ENCODE data around the gene SFXN5.

The SFXN5 gene

DNA sequence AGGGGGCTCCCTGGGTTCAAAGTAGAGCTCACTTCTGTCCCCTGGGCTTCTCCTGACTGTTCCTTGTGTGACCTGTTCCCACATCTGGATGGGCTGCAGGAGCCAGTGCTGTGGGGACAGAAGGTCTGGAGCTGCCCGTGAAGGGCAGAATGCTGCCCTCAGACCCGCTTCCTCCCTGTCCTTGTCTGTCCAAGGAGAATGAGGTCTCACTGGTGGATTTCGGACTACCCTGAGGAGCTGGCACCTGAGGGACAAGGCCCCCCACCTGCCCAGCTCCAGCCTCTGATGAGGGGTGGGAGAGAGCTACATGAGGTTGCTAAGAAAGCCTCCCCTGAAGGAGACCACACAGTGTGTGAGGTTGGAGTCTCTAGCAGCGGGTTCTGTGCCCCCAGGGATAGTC lies 138.7 kb downstream of the SFXN5 start:
- peaks cover 15 to 16% of the 10 kb centered on the region in 2 donors for H3K4me1 ChIP-seq (ENCODE audit: control insufficient read depth in 1 of 2, insufficient read depth in 2 of 2, low read length in 2 of 2)
- no peak overlapping the region for H3K27ac ChIP-seq (ENCODE audit: low read depth, low read length)
- no peaks in the 10 kb centered on the region for H3K9me3 ChIP-seq (ENCODE audit: control insufficient read depth in 1 of 2, low read length in 2 of 2)
- H3K4me3 ChIP-seq (ENCODE audit: low read depth in 1 of 2, low read length in 2 of 2): no peak overlapping the region
- H3K36me3 ChIP-seq (ENCODE audit: control insufficient read depth in 1 of 2, insufficient read depth in 2 of 2, low read length in 2 of 2): no peaks in the 10 kb centered on the region
- H3K27me3 ChIP-seq (ENCODE audit: control insufficient read depth in 1 of 2, insufficient read depth in 2 of 2, low read length in 2 of 2): peaks cover 31 to 35% of the 10 kb centered on the region in 2 donors
- no peak overlapping the region for H3K9ac ChIP-seq (ENCODE audit: low read depth in 1 of 2, low read length in 2 of 2)

DNA sequence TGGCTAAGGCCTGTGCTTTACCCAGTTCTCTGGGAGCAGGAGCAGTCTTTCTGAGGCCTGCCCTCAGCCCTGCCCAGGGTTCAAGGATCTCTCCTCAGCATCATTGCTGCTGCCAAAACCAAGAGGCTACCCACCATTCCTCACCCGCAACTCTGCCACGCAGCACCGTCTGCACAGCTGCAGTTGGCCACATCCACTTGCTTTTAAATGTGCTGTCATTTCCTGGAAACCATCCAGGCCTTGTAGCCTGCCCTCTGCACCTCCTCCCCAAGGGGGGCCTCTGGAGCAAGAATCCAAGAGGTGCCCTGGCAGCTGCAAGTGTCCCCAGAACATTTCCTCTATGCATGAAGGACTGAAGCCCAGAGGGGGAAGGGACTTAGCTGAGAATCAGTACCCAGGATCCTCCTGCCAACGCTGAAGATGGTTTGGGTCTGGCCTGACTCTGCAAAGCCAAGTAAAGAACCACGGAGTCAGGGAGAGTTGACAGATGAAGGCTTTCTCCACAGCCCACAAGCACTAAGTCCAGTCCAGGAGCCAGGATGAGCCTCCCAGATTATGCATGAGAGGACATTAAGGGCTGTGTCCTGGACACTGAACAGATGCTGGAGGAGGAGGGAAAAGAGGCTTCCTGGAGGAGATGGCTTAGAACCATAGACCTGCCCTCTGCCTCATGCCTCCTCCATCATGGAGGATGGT lies 139.3 kb downstream of the SFXN5 start:
- H3K9ac ChIP-seq (ENCODE audit: low read depth in 1 of 2, low read length in 2 of 2): no peak overlapping the region
- H3K9me3 ChIP-seq (ENCODE audit: control insufficient read depth in 1 of 2, low read length in 2 of 2): no peaks in the 10 kb centered on the region
- H3K4me1 ChIP-seq (ENCODE audit: control insufficient read depth in 1 of 2, insufficient read depth in 2 of 2, low read length in 2 of 2): peaks cover 15 to 16% of the 10 kb centered on the region in 2 donors
- no peak overlapping the region for H3K4me3 ChIP-seq (ENCODE audit: low read depth in 1 of 2, low read length in 2 of 2)
- no peak overlapping the region for H3K27ac ChIP-seq (ENCODE audit: low read depth, low read length)
- no peaks in the 10 kb centered on the region for H3K36me3 ChIP-seq (ENCODE audit: control insufficient read depth in 1 of 2, insufficient read depth in 2 of 2, low read length in 2 of 2)
- peaks cover 33 to 41% of the 10 kb centered on the region in 2 donors for H3K27me3 ChIP-seq (ENCODE audit: control insufficient read depth in 1 of 2, insufficient read depth in 2 of 2, low read length in 2 of 2)

DNA sequence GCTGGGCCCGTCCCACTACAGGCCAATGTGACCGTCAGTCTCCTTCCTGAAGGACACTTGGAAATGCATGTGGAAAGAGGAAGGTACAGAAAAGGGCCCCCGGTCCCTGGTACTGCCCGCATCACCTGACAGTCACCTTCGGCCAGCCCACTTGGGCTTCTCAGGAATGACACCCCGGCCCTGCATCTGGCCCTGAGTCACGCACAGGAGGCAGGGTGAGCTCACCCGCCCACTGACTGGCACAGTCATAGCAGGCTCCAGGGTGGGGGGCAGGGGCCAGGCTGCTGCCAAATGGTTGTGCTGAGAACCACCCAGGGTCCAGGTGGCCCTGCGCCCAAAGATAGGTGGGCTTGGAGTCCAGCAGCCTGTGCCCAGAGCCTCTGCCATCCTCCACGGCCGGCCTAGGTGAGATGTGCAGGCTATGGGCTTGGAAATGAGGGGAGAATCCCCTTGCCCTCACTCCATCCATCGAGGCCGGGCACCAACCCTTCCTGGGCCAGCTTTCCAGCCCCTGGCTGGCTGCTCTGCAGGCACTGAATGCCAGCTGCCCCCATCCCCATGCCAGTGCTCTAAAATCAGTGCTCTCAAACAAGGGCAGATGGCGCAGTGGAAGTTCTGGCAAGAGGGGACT lies 140.1 kb downstream of the SFXN5 start:
- H3K4me1 ChIP-seq (ENCODE audit: control insufficient read depth in 1 of 2, insufficient read depth in 2 of 2, low read length in 2 of 2): peaks cover 15 to 16% of the 10 kb centered on the region in 2 donors
- H3K27me3 ChIP-seq (ENCODE audit: control insufficient read depth in 1 of 2, insufficient read depth in 2 of 2, low read length in 2 of 2): peaks cover 34 to 43% of the 10 kb centered on the region in 2 donors
- H3K9me3 ChIP-seq (ENCODE audit: control insufficient read depth in 1 of 2, low read length in 2 of 2): no peaks in the 10 kb centered on the region
- no peaks in the 10 kb centered on the region for H3K36me3 ChIP-seq (ENCODE audit: control insufficient read depth in 1 of 2, insufficient read depth in 2 of 2, low read length in 2 of 2)
- H3K4me3 ChIP-seq (ENCODE audit: low read depth in 1 of 2, low read length in 2 of 2): no peak overlapping the region
- H3K9ac ChIP-seq (ENCODE audit: low read depth in 1 of 2, low read length in 2 of 2): no peak overlapping the region
- no peak overlapping the region for H3K27ac ChIP-seq (ENCODE audit: low read depth, low read length)

DNA sequence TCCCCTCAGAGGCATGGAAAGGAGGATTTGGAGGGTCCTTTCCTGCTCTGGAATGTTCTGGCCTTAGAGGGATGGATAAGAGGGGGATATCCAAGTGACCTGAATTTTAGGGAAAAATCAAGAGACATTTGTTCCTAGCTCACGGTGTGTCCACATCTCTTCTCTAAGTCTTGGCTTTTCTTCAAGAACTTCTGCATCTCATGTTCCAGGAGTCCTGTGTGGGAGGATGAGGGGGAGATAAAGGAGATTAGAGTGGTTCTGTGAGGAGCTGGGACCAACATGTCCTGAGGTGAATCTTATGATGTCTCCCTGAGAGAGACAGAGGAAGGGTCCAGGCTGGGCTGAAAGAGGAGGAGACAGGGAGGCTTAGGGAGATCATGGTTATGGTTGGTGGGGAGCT lies 142.5 kb downstream of the SFXN5 start:
- Histone ChIP-seq H3K27me3 (ENCODE audit: control insufficient read depth in 1 of 2, insufficient read depth in 2 of 2, low read length in 2 of 2) (peaks cover 52 to 61% of the 10 kb centered on the region in 2 donors), H3K9me3 (ENCODE audit: control insufficient read depth in 1 of 2, low read length in 2 of 2) (no peaks in the 10 kb centered on the region), H3K36me3 (ENCODE audit: control insufficient read depth in 1 of 2, insufficient read depth in 2 of 2, low read length in 2 of 2) (no peaks in the 10 kb centered on the region), H3K4me1 (ENCODE audit: control insufficient read depth in 1 of 2, insufficient read depth in 2 of 2, low read length in 2 of 2) (peaks cover 17% of the 10 kb centered on the region in 2 donors), H3K27ac (ENCODE audit: low read depth, low read length) (no peak overlapping the region), H3K4me3 (ENCODE audit: low read depth in 1 of 2, low read length in 2 of 2) (no peak overlapping the region), H3K9ac (ENCODE audit: low read depth in 1 of 2, low read length in 2 of 2) (no peak overlapping the region)

DNA sequence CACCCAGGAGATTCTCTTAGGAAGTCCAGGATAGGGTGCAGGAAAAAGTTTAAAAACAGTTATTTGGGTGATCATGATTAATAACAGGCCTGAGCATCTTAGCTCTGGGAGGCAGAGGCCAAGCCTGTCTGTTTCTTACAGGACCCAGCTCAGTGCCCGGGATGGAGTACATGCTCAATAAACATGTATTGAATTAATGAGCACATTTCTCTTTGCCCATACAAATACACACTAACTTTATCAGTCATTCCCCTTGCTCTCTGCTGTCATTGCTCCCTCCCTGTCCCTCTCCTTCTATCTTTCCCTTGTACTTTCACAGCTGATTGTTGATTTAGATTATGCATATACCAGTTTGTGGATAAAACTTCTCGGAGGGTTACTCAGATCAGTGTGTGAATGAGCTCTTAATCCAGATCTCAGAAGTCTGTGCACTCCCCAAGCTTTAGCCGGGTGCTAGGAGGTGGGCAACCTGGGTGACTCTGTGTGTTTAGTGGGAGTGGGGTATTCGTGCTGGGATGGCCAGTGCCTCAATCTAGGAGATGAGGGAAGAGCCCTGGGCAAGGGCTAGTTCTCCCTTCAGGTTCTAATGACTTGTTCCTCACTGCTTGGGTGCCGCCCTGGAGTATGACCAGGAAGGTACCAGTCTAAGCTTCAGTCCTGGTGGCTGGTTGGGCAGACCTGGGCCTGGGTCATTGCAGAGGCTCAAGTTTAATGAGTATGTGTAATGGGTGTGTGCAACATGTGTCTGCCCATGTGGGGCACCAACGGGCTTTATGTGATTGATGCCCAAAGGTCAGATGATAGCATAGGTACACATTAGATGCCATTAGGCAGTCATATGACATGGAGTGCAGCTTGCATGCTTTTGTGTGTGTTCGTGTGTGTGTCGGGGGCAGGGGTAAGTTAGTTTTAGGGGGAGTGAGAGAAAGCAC lies 143.6 kb downstream of the SFXN5 start:
- peaks cover 62 to 68% of the 10 kb centered on the region in 2 donors for H3K27me3 ChIP-seq (ENCODE audit: control insufficient read depth in 1 of 2, insufficient read depth in 2 of 2, low read length in 2 of 2)
- H3K4me3 ChIP-seq (ENCODE audit: low read depth in 1 of 2, low read length in 2 of 2): no peak overlapping the region
- H3K4me1 ChIP-seq (ENCODE audit: control insufficient read depth in 1 of 2, insufficient read depth in 2 of 2, low read length in 2 of 2): peaks cover 8 to 11% of the 10 kb centered on the region in 2 donors
- H3K9me3 ChIP-seq (ENCODE audit: control insufficient read depth in 1 of 2, low read length in 2 of 2): no peaks in the 10 kb centered on the region
- H3K36me3 ChIP-seq (ENCODE audit: control insufficient read depth in 1 of 2, insufficient read depth in 2 of 2, low read length in 2 of 2): no peaks in the 10 kb centered on the region
- no peak overlapping the region for H3K27ac ChIP-seq (ENCODE audit: low read depth, low read length)
- no peak overlapping the region for H3K9ac ChIP-seq (ENCODE audit: low read depth in 1 of 2, low read length in 2 of 2)

DNA sequence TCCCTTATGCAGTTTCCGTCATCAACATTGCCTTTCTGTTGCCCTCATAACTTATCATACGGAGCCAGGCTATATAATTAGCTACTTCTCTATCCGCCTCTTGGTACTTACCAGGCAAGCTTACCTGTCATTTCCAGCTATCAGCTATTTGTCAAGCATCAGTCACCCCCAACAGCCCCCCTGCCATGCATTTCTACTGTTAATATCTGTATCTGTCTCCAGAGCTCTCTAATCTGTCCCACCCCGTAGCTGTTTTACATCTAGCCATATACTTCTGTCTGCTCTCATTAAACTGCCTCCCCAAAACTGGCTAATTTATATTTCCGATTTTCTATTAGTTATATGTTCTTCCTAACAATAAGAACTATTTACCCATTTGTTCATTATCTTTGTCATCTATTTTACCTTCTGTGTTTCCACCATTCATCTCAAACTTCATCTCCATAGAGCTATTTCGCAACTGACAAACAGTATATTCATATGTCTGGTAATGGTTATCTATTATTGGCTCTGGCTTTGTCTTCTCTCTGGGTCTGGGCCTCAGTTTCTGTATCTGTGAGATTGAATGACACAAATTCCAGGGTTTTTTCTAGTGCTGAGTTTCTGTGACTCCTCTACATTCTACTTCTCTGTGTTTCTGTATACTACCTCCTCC lies 144.6 kb downstream of the SFXN5 start:
- no peak overlapping the region for H3K27ac ChIP-seq (ENCODE audit: low read depth, low read length)
- no peak overlapping the region for H3K9ac ChIP-seq (ENCODE audit: low read depth in 1 of 2, low read length in 2 of 2)

DNA sequence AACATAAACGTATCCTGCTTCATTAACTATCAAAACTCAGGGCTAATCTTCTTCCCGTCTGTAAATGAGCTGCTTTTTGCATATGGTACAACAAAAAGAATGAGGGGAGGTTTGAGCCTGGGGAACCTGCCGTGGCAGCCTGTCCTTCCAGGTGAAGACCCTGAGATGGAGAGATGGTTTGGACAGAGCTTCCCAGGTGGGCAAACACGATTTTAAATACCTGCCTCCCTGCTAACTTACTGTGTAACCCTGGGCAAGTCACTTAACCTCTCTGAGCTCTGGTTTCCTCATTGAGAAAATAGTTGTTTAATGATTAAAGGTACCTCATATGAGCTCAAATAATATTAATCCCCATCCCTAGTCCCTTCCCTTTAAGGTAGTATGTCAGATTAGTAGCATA lies 145.1 kb downstream of the SFXN5 start:
- Histone ChIP-seq H3K9me3 (ENCODE audit: control insufficient read depth in 1 of 2, low read length in 2 of 2) (no peaks in the 10 kb centered on the region), H3K9ac (ENCODE audit: low read depth in 1 of 2, low read length in 2 of 2) (no peak overlapping the region), H3K27ac (ENCODE audit: low read depth, low read length) (no peak overlapping the region), H3K4me3 (ENCODE audit: low read depth in 1 of 2, low read length in 2 of 2) (no peak overlapping the region), H3K4me1 (ENCODE audit: control insufficient read depth in 1 of 2, insufficient read depth in 2 of 2, low read length in 2 of 2) (peaks cover 6 to 8% of the 10 kb centered on the region in 2 donors), H3K36me3 (ENCODE audit: control insufficient read depth in 1 of 2, insufficient read depth in 2 of 2, low read length in 2 of 2) (no peaks in the 10 kb centered on the region), H3K27me3 (ENCODE audit: control insufficient read depth in 1 of 2, insufficient read depth in 2 of 2, low read length in 2 of 2) (peaks cover 77 to 82% of the 10 kb centered on the region in 2 donors)

More for the DNA sequence above, 144.6 kb downstream of the SFXN5 start:
- Histone ChIP-seq H3K27me3 (ENCODE audit: control insufficient read depth in 1 of 2, insufficient read depth in 2 of 2, low read length in 2 of 2) (peaks cover 71 to 76% of the 10 kb centered on the region in 2 donors), H3K36me3 (ENCODE audit: control insufficient read depth in 1 of 2, insufficient read depth in 2 of 2, low read length in 2 of 2) (no peaks in the 10 kb centered on the region), H3K9me3 (ENCODE audit: control insufficient read depth in 1 of 2, low read length in 2 of 2) (no peaks in the 10 kb centered on the region), H3K4me3 (ENCODE audit: low read depth in 1 of 2, low read length in 2 of 2) (no peak overlapping the region), H3K4me1 (ENCODE audit: control insufficient read depth in 1 of 2, insufficient read depth in 2 of 2, low read length in 2 of 2) (peaks cover 8 to 10% of the 10 kb centered on the region in 2 donors)

DNA sequence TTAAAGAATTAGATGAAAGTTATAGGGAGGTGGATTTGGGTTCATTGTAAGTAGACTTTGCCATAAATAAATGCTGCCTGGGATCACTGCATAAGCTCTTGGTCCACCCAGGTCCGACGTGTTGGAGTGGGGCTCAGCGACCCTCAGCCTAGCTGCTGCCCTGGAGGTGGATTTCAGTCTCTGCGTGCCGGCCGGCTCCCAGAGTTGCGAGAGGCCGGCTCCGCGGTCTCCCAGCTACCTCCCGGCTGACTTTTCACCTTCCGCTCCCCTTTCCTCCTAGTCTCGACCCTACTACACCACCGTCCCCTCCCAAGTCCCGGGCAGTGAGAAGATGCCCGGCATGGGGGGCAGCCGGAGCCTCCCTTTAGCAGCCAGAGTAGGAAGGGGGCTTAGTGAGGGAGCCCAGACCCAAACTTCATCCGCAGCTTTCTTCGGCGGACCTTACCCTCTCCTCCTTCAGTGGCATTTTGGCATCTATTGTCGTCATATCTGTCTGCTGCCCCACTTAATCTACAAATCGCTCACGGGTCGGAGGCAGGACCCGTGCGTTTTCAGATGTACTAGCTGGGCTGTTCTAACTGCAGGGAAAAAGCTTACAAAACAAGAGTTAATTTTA lies 146.1 kb downstream of the SFXN5 start:
- peaks cover 85 to 91% of the 10 kb centered on the region in 2 donors for H3K27me3 ChIP-seq (ENCODE audit: control insufficient read depth in 1 of 2, insufficient read depth in 2 of 2, low read length in 2 of 2)
- H3K9ac ChIP-seq (ENCODE audit: low read depth in 1 of 2, low read length in 2 of 2): no peak overlapping the region
- no peaks in the 10 kb centered on the region for H3K36me3 ChIP-seq (ENCODE audit: control insufficient read depth in 1 of 2, insufficient read depth in 2 of 2, low read length in 2 of 2)
- H3K9me3 ChIP-seq (ENCODE audit: control insufficient read depth in 1 of 2, low read length in 2 of 2): no peaks in the 10 kb centered on the region
- H3K4me1 ChIP-seq (ENCODE audit: control insufficient read depth in 1 of 2, insufficient read depth in 2 of 2, low read length in 2 of 2): peaks cover 7 to 8% of the 10 kb centered on the region in 2 donors
- H3K4me3 ChIP-seq (ENCODE audit: low read depth in 1 of 2, low read length in 2 of 2): no peak overlapping the region
- no peak overlapping the region for H3K27ac ChIP-seq (ENCODE audit: low read depth, low read length)

DNA sequence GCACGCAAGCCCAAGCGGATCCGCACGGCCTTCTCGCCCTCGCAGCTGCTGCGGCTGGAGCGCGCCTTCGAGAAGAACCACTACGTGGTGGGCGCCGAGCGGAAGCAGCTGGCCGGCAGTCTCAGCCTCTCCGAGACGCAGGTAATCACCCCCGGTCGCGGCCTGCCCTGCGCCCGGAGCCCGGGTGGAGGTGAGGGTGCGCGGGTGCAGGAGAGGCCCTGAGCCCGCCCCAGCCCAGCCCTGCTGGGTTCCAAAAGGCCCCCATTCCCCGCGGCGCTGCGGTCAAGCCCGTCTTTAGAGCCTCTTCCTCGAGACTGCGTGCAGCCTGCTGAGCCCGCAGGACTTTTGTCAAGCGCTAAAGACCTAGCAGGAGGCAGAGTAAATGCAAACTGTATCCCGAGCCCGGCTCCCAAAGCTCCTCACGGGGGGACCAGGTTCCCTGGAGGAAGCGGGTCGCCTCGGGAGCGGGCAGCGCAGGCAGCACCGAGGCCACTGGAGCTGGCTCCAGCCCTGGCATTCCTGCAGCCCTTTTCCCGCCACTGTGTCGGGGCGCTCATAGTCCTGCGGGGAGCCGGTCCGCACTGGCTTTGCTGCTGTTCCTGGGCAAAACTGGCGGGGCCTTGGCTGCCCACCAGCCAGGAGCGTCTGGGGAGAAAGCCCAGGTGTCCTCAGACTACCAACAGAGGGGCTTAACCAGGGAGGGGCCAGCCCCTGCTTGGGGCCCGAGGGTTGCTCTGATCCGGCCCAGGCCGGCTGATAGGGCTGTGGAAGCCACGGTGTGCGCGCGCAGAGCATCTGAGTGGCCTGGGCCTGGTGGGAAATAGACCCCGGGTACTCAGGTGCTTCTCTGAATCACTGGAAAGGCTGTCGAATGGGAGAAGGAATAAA lies 146.9 kb downstream of the SFXN5 start:
- Histone ChIP-seq H3K9me3 (ENCODE audit: control insufficient read depth in 1 of 2, low read length in 2 of 2) (no peaks in the 10 kb centered on the region), H3K27ac (ENCODE audit: low read depth, low read length) (no peak overlapping the region), H3K9ac (ENCODE audit: low read depth in 1 of 2, low read length in 2 of 2) (no peak overlapping the region), H3K4me3 (ENCODE audit: low read depth in 1 of 2, low read length in 2 of 2) (no peak overlapping the region), H3K36me3 (ENCODE audit: control insufficient read depth in 1 of 2, insufficient read depth in 2 of 2, low read length in 2 of 2) (no peaks in the 10 kb centered on the region), H3K4me1 (ENCODE audit: control insufficient read depth in 1 of 2, insufficient read depth in 2 of 2, low read length in 2 of 2) (peaks cover 8 to 11% of the 10 kb centered on the region in 2 donors), H3K27me3 (ENCODE audit: control insufficient read depth in 1 of 2, insufficient read depth in 2 of 2, low read length in 2 of 2) (peaks cover 91 to 98% of the 10 kb centered on the region in 2 donors)
